HG03097 (cell line): Measurements from ENCODE around the gene CD37.
"Not testable (repeated sequence)": the region's sequence is repeated elsewhere in the genome, so short reads cannot be mapped to it uniquely, and the experiment has no call there.

Experiments used
- ATAC-seq: cut with Tn5 transposase; IDR thresholded peaks from one replicate; pipeline ENCODE4 v1.9.1; 2021; ENCODE audit not compliant: unreplicated experiment, low FRiP score

The CD37 gene, protein sequence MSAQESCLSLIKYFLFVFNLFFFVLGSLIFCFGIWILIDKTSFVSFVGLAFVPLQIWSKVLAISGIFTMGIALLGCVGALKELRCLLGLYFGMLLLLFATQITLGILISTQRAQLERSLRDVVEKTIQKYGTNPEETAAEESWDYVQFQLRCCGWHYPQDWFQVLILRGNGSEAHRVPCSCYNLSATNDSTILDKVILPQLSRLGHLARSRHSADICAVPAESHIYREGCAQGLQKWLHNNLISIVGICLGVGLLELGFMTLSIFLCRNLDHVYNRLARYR

DNA sequence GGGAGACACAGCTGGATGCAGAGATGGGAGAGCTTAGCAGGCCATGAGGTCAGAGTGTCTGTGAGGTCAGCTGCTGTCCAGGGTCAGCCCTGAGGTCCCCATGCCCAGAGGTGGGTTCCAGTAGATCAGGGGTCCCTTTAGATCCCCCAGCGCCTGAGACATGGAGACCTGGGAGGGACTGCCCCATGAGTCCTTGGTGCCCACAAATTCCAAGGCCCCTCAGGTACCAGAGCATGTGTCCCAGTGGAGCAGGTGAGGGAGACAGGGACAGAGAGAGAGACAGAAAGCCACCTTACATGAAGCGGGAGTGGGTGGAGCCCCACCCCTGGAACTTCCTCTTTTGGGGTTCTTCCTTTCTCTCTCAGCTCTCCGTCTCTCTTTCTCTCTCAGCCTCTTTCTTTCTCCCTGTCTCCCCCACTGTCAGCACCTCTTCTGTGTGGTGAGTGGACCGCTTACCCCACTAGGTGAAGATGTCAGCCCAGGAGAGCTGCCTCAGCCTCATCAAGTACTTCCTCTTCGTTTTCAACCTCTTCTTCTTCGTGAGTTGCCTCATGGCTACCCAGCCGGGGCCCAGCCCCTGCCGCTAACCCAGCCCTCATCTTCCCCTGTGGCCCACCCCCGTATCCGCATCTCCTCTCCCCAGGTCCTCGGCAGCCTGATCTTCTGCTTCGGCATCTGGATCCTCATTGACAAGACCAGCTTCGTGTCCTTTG is at the start of gene CD37:
Gene CD37, plus strand, starts transcription at position 336 of the 713 bp plus-strand sequence. Its CDS starts 135 bp downstream, at position 471.
- ATAC-seq, result no peak

DNA sequence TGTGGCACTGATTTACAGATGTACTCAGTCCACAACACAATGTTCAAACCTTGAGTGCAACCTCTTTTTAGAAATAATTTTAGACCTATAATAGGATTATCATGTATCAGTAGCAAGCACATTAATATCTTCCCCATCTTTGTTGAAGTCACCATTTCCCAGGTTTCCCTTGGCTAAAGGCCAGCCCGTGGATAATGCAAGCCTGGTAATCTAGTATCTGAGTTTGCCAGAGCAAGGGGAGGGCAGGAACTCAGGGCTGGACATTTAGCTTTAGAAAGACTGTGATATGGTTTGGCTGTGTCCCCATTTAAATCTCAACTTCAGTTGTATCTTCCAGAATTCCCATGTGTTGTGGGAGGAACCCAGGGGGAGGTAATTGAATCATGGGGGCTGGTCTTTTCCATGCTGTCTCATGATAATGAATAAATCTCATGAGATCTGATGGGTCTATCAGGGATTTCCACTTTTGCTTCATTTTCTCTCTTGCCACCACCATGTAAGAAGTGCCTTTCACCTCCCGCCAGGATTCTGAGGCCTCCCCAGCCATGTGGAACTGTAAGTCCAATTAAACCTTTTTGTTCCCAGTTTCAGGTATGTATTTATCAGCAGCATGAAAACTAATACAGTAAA is 48.0 kb upstream of the CD37 start:
- no peak for ATAC-seq

DNA sequence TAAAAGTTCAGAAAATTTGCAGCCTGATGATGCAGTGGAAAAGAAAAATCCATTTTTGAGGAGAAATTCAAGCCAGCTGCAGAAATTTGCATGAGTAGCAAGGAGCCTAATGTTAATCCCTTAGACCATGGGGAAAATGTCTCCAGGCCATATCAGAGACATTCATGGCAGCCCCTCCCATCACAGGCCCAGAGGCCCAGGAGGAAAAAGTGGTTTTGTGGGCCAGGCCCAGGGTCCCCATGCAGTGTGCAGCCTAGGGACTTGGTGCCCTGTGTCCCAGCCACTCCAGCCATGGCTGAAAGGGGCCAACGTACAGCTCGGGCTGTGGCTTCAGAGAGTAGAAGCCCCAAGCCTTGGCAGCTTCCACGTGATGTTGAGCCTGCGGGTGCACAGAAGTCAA is 47.0 kb upstream of the CD37 start:
- ATAC-seq, result not testable (repeated sequence)

DNA sequence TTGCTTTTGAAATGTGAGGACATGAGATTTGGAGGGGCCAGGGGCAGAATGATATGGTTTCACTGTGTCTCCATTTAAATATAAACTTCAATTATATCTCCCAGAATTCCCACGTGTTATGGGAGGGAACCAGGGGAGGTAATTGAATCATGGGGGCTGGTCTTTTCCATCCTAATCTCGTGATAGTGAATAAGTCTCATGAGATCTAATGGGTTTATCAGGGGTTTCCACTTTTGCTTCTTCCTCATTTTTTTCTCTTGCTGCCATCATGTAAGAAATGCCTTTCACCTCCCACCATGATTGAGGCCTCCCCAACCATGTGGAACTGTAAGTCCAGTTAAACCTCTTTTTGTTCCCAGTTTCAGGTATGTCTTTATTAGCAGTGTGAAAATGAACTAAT is 45.9 kb upstream of the CD37 start:
- ATAC-seq, result not testable (repeated sequence)

DNA sequence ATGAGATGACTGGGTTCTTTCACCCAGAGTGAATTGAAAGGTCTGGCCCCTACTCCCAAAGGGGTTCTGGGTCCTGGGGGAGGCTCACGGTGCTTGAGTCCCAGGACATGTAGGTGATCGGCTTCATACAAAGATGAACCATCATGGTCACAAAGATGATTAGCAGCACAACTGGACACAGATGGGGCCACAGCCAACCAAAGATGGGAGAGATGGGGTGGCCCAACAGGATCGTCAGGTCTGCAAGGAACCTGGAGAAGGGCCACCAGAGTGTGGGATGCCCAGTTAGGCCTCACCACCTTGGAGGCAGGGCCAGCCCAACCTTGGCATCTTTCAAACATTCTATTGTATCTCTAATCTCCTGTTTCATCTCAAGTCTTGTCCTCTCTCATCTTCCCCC is 44.7 kb upstream of the CD37 start:
- ATAC-seq, result no peak

DNA sequence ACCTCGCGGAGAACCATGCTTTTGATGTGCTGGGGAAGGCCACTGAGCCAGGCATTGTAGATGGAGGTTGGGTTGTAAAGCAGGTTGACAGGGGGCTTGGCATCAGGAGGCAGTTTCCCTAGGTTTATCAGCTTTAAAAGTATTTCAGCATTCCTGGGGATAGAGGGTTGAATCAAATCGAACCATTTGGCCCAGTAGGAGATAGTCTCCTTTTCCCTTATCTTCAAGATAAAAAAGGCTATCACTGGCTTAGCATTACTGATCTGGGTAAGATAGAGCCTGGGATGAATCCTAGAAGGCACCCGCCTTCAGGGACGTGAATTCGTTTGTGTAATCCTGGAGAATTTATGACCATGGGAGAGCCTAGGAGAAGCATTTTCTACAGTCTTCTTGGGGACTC is 40.8 kb upstream of the CD37 start:
- no peak for ATAC-seq

DNA sequence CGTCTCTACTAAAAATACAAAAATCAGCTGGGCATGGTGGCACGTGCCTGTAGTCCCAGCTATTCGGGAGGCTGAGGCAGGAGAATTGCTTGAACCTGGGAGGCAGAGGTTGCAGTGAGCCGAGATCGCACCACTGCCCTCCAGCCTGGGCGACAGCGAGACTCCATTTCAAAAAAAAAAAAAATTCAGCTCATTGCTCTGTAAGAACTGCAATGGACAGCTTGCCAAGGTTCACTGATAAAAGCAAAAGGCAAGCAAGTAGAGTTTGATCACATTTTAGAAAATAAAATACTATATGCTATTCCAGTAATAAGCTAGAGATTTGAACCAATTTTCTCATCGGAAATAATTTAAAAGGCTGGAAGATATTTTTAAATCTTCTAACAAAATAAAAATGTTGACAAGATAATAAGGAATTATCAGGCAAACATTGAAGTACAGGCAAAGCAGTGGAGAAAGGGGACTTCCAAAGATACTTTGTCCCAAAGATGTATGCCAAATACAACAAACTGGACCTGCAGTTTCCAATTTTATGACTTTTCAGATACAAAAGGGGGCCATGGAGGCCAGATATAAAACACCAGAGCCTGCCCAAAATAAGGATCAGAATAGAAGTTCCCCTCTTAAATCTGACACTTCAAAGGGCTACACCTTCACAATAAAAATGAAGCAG is 39.9 kb upstream of the CD37 start:
- ATAC-seq, result no peak

DNA sequence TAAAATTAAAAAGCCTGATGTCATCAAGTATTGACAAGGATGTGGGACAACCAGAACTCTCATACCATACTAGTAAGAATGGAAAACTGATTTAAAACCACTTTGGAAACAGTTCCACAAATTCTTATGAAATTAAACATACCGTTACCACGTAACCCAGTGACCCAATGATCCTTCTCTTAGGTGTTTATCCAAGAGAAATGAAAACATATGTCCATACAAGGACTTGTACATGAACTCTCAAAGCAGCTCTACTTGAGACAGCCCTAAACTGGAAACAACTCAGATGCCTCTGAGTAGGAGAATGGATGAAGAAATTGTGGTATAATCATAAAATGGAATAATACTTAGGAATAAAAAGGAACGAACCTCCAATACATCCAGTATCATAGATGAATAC is 37.8 kb upstream of the CD37 start:
- no peak for ATAC-seq

DNA sequence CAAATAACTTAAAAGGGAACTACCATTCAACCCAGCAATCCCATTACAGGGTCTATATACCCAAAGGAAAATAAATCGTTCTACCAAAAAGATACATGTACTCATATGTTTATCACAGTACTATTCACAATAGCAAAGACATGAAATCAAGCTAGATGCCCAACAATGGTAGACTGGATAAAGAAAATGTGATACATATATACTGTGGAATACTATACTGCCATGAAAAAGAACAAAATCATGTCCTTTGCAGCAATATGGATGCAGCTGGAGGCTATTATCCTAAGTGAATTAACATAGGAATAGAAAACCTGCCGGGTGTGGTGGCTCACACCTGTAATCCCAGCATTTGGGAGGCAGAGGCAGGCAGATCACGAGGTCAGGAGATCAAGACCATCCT is 36.6 kb upstream of the CD37 start:
- not testable (repeated sequence) for ATAC-seq

DNA sequence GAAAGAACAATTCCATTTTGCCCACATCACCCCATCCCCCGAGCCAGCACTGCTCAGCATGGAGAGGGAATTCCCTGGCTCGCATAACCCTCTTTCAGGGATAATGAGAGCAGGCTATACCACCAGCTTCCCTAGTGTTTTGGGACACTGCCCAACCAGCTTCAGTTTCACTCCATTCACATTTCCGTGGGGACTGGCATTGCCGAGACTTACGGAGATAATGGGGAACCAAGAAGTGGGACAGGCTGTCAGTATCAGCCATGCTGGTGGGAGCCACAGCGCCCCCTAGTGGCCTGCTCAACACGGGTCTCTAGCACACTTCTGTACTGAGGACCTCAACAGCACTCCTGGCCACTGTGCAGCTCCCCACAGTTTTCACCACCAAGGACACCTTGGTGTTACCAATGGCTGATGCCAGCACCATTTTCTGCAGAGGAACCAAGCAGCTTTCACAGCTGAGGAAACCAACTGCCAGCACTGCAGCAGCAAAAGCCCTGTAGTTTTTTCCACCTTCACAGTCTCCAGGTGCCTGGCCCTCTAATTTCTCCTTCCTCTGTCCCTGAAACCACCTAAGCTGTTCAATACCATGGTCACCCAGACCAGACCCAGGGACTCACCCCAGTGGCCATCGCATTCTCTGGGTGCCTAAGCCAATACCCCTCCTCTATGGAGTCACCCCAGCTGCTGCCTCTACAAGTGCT is 33.9 kb upstream of the CD37 start:
- ATAC-seq, result peak; percentile 56

DNA sequence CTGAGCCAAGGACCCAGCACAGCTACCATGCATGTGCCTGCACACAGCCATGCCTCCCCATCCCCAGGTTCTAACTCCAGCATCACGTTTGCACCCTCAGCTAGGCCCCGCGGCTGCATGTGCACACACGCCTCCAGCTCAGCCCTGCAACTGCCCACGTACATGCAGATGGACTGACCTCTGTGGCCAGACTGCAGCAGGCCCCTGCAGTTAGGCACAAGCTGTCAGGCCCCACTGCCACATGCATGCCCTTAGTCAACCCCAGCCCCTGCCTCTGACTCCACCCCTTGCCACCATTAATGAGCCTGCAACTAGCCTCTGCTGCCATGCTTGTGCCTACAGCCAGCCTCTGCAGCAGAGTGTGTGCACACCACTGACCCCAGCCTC is 33.3 kb upstream of the CD37 start:
- ATAC-seq, result no peak

DNA sequence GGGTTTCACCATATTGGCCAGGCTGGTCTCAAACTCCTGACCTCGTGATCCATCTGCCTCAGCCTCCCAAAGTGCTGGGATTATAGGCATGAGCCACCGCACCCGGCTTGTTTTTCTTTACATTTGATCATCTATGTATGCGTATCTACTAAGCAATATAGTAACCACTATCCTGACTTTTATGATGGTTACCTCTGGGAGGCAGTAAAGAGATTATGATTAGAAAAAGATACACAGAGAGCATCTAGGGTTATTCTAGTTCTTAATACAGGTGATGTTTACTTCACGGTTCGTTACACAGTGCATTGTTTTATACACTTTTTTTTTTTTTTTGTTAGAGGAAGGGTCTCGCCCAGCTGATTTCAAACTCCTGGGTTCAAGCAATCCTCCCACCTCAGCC is 28.5 kb upstream of the CD37 start:
- not testable (repeated sequence) for ATAC-seq

DNA sequence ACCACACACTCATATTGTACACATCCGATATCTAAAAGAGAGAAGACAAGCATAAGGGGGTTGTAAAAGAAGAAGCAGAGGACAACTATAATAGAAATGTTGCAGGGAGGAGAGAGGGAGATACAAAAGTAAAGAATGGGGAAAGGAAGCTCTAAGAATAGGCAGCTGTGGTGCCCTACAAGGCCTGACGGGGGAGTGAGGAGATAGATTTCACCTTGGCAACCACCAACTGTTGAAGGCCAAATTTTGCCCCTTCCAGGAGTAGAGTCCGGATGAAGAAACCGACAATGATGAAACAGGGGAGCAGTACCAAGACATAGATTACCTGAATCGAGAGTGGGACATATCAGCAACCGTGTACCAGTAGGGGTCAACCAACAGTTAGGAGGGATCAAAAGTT is 26.1 kb upstream of the CD37 start:
- no peak for ATAC-seq

DNA sequence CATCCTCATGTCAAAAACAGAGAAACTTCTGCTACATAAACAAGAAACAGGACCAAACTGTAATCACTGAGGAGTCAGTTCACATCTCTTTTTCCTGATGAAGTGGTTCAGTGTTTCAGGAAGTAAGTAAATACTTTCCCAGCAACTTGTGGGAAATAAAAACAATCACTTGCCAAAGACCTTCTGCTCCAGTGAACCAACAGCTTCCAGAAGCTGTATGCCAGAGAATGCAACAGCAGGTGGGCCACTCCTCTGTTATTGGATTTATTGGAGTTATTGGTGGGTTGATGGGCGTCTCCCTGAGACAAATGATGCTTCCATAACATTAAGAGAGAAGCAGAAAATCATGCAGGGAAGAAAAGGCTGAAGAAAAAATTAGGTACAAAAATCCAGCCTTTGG is 20.1 kb upstream of the CD37 start:
- ATAC-seq, result no peak

DNA sequence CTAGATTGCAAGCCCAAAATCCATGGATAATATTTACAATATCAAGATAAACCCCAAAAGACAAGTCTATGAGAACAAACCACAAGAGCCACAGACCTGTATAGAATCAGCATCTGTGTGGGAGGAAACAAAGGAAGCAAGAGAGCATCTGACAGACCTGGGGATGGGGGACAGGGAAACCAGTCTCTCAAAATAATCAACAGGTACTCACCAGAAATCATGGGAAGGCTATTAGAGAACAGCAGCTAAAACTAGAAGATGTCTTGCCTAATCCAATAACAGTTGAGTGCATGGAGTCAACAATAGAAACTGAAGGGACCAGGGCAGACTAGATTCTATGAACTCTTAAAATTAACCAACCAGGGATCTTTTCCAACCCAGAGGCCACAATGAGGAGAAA is 18.9 kb upstream of the CD37 start:
- ATAC-seq, result no peak

DNA sequence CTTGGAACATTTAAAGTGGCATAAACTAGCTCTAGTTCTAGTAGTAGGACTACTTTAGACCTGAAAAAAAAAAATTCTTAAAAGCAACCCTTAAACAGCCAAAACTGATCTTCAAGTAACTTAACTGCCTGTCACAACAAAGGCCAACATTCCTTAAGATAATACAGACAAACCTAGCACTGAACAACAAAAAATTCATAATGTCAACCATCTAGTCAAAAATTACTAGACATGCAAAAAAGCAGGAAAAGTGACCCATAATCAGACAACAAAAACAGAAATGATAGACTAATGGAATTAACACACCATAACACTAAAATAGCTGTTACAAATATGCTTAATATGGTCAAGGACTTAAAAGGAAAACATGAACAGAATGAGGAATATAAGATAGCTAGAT is 16.9 kb upstream of the CD37 start:
- no peak for ATAC-seq

DNA sequence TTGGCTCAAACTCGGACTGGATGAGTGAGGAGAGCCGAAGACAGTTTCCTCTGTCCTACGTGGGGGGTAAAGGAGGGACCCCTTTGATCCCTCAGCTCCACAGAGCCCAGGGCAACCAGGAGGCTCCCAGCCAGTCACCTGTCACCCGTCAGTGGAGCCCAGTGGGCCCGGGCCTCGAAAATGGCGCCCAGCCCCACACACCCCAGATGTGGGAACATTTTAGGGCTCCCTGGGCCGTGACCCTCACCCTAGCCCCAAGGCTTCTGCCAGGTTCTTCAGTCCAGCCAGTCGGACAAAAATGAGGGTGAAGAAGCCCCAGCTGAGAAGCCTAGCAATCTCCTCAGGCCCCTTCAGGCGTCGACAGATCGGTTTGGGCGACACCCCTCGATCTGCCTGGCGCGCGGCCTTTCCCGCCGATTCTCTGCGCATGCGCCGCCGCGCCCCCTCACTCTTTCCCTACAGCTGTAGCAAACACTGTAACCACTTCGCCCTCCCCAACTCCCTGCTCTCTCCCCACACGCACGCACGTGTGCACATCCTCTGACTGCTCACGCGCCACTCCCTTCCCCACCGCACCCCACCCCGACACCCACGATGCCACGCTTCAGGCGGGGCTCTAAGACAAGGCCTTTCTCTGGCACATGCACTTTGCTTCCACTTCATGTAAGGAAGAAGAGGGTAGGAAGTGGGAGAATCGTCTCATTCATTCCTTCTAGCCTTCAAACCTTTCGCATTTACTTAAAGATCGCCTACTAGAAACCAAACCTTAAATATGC is 10.2 kb upstream of the CD37 start, which contains the start of gene SLC6A16:
Gene SLC6A16, minus strand, starts transcription at position 391 of the 776 bp plus-strand sequence. CDS start 13,844 bp downstream, outside the sequence.
- no peak for ATAC-seq

DNA sequence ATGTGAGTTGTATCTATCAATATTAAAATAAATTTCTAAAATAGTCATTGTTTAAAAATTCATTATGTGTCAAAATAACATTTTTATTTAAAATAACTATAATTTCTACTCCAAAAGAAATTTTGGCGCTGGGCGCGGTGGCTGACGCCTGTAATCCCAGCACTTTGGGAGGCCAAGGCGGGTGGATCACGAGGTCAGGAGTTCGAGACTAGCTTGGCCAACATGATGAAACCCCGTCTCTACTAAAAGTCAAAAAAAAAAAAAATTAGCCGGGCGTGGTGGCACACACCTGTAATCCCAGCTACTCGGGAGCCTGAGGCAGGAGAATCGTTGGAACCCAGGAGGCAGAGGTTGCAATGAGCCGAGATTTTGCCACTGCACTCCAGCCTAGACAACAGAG is 9.4 kb upstream of the CD37 start:
- not testable (repeated sequence) for ATAC-seq

DNA sequence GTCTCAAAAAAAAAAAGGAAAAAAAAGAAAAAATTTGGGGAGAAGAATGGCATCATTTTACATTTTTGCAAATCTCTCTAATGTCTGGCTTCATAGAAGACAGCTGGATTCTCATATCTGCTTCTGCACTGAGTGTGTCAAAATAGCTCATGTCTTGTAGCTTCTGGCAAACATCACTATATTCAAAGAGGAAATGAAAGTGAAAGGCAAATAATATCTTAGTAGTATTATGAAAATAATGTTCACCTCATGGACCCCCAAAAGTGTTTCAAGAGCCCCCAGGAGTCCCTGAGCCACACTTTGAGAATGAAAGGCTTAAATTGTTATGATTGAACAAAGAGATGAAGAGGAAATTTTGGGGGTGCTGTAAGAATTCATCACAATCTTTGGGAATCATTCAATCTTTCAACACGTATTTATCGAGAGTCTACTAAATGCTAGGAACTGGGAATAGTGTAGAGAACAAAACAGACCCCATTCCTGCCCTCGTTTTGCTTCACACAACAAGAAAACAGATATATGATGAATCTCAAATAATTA is 9.0 kb upstream of the CD37 start:
- no peak for ATAC-seq
